WTC11 (cell line): ENCODE data around the gene ERC1. TPM values are rescaled to one million over a fixed set of nuclear protein-coding genes. Genes with fewer than 3 reads are reported as not detected.
"Not testable (repeated sequence)": the region's sequence is repeated elsewhere in the genome, so short reads cannot be mapped to it uniquely, and the experiment has no call there.

Source experiments
- ATAC-seq: fragments of 200-7000 bp; cut with Tn5 transposase; 2 replicates; pipeline ENCODE4 v1.10.0; 2021; ENCODE audit warnings: mild to moderate bottlenecking, moderate library complexity
- CTCF ChIA-PET: fragments of 300-600 bp; sonication (Branson Sonifier 250); formaldehyde crosslinking; loops from one replicate; lab custom pipeline; 2021; ENCODE audit warnings: antibody characterized with exemption; lab: Charles Lee
- POLR2A ChIA-PET: fragments of 350-600 bp; sonication (Branson Sonifier 250); formaldehyde crosslinking; loops from one replicate; lab custom pipeline; 2021; ENCODE audit warnings: antibody characterized with exemption; lab: Charles Lee
- DNase-seq: peaks from one replicate; pipeline ENCODE4 v3.0.0; 2021; ENCODE audit warnings: low spot score
- H3K27ac Mint-ChIP-seq: 2 replicates; pipeline ENCODE4 v1.8.0; 2021; ENCODE audit warnings: mixed read lengths
- H3K27me3 Mint-ChIP-seq: 2 replicates; pipeline ENCODE4 v1.8.0; 2021; ENCODE audit warnings: low read depth, mild to moderate bottlenecking, moderate library complexity, mixed read lengths
- H3K36me3 Mint-ChIP-seq: 2 replicates; pipeline ENCODE4 v1.8.0; 2021; ENCODE audit warnings: mixed read lengths
- H3K4me1 Mint-ChIP-seq: 2 replicates; pipeline ENCODE4 v1.8.0; 2022; ENCODE audit warnings: mixed read lengths
- H3K4me3 Mint-ChIP-seq: 2 replicates; pipeline ENCODE4 v1.8.0; 2021; ENCODE audit warnings: mild to moderate bottlenecking, moderate library complexity, mixed read lengths
- H3K9me3 Mint-ChIP-seq: 2 replicates; pipeline ENCODE4 v1.8.0; 2021; ENCODE audit warnings: mixed read lengths
- ATF6 ChIP-seq: sonication (generic); formaldehyde crosslinking; IDR thresholded peaks from 2 replicates; pipeline ENCODE4 v1.8.1; 2023; ENCODE audit warnings: mild to moderate bottlenecking, missing genetic modification reagents
- CBFB ChIP-seq: sonication (generic); formaldehyde crosslinking; IDR thresholded peaks from 2 replicates; pipeline ENCODE4 v1.8.1; 2022; ENCODE audit warnings: mild to moderate bottlenecking, low read depth, missing genetic modification reagents
- CREB1 ChIP-seq: sonication (generic); formaldehyde crosslinking; IDR thresholded peaks from 2 replicates; pipeline ENCODE4 v1.8.0; 2023; ENCODE audit warnings: mild to moderate bottlenecking, missing genetic modification reagents
- CREM ChIP-seq: sonication (generic); formaldehyde crosslinking; IDR thresholded peaks from 2 replicates; pipeline ENCODE4 v1.8.1; 2022; ENCODE audit warnings: mild to moderate bottlenecking, missing genetic modification reagents, moderate library complexity
- ELF4 ChIP-seq: sonication (generic); formaldehyde crosslinking; IDR thresholded peaks from 2 replicates; pipeline ENCODE4 v1.8.1; 2022; ENCODE audit warnings: low read depth, mild to moderate bottlenecking, moderate library complexity, missing genetic modification reagents
- EMX1 ChIP-seq: fragments of 250-450 bp; sonication (Bioruptor Pico); IDR thresholded peaks from 2 replicates; pipeline ENCODE4 v1.8.0; 2021; ENCODE audit warnings: mild to moderate bottlenecking
- ESRRA ChIP-seq: sonication (generic); formaldehyde crosslinking; IDR thresholded peaks from 2 replicates; pipeline ENCODE4 v1.8.1; 2022; ENCODE audit warnings: mild to moderate bottlenecking, missing genetic modification reagents, borderline replicate concordance
- GABPB1 ChIP-seq: sonication (generic); formaldehyde crosslinking; IDR thresholded peaks from 2 replicates; pipeline ENCODE4 v1.8.1; 2023; ENCODE audit warnings: mild to moderate bottlenecking, missing genetic modification reagents
- GRHL2 ChIP-seq: fragments of 250-450 bp; sonication (Bioruptor Pico); IDR thresholded peaks from 2 replicates; pipeline ENCODE4 v1.8.0; 2022; ENCODE audit warnings: mild to moderate bottlenecking, moderate library complexity; ENCODE audit not compliant: insufficient replicate concordance, severe bottlenecking
- NFATC4 ChIP-seq: fragments of 250-450 bp; sonication (Bioruptor Pico); IDR thresholded peaks from 2 replicates; pipeline ENCODE4 v1.9.0; 2021; ENCODE audit warnings: mild to moderate bottlenecking
- NFE2L1 ChIP-seq: sonication (generic); formaldehyde crosslinking; IDR thresholded peaks from 2 replicates; pipeline ENCODE4 v1.8.1; 2023; ENCODE audit warnings: missing genetic modification reagents
- RELA ChIP-seq: sonication (generic); formaldehyde crosslinking; IDR thresholded peaks from 2 replicates; pipeline ENCODE4 v1.8.1; 2022; ENCODE audit warnings: missing genetic modification reagents, mild to moderate bottlenecking, borderline replicate concordance
- SP1 ChIP-seq: sonication (generic); formaldehyde crosslinking; conservative IDR thresholded peaks from 2 replicates; pipeline ENCODE4 v1.8.1; 2022; ENCODE audit warnings: missing genetic modification reagents
- TEAD1 ChIP-seq: sonication (generic); formaldehyde crosslinking; IDR thresholded peaks from 2 replicates; pipeline ENCODE4 v1.8.0; 2022; ENCODE audit warnings: mild to moderate bottlenecking, missing genetic modification reagents
- TP53 ChIP-seq: sonication (generic); formaldehyde crosslinking; IDR thresholded peaks from 2 replicates; pipeline ENCODE4 v1.8.1; 2023; ENCODE audit warnings: mild to moderate bottlenecking, missing genetic modification reagents
- ZBTB21 ChIP-seq: sonication (generic); formaldehyde crosslinking; IDR thresholded peaks from 2 replicates; pipeline ENCODE4 v1.8.1; 2023; ENCODE audit warnings: mild to moderate bottlenecking, missing genetic modification reagents, borderline replicate concordance
- ZNF138 ChIP-seq: sonication (generic); formaldehyde crosslinking; conservative IDR thresholded peaks from 2 replicates; pipeline ENCODE4 v1.8.1; 2022; ENCODE audit warnings: mild to moderate bottlenecking, moderate library complexity, missing genetic modification reagents
- ZNF396 ChIP-seq: fragments of 250-450 bp; sonication (Bioruptor Pico); IDR thresholded peaks from 2 replicates; pipeline ENCODE4 v1.8.0; 2021; ENCODE audit warnings: mild to moderate bottlenecking, moderate library complexity, borderline replicate concordance
- total RNA-seq: library from RNA; stranded (reverse); gene quantifications from 3 replicates; pipeline ENCODE4 v1.2.3, GENCODE V29; 2021
- TF ChIP-seq, protein P1 (sequence below): fragments of 250-450 bp; sonication (Bioruptor Pico); conservative IDR thresholded peaks from 2 replicates; pipeline ENCODE4 v1.9.0; 2021; ENCODE audit warnings: mild to moderate bottlenecking
- TF ChIP-seq, protein P2 (sequence below): sonication (generic); formaldehyde crosslinking; IDR thresholded peaks from 2 replicates; pipeline ENCODE4 v1.8.0; 2022; ENCODE audit warnings: mild to moderate bottlenecking, missing genetic modification reagents
- TF ChIP-seq, protein P3 (sequence below): sonication (generic); formaldehyde crosslinking; IDR thresholded peaks from 2 replicates; pipeline ENCODE4 v1.8.0; 2023; ENCODE audit warnings: missing genetic modification reagents, mild to moderate bottlenecking, borderline replicate concordance

ERC1 gene
- total RNA-seq, 1 experiment from 2014 or later = 47.5 TPM

DNA sequence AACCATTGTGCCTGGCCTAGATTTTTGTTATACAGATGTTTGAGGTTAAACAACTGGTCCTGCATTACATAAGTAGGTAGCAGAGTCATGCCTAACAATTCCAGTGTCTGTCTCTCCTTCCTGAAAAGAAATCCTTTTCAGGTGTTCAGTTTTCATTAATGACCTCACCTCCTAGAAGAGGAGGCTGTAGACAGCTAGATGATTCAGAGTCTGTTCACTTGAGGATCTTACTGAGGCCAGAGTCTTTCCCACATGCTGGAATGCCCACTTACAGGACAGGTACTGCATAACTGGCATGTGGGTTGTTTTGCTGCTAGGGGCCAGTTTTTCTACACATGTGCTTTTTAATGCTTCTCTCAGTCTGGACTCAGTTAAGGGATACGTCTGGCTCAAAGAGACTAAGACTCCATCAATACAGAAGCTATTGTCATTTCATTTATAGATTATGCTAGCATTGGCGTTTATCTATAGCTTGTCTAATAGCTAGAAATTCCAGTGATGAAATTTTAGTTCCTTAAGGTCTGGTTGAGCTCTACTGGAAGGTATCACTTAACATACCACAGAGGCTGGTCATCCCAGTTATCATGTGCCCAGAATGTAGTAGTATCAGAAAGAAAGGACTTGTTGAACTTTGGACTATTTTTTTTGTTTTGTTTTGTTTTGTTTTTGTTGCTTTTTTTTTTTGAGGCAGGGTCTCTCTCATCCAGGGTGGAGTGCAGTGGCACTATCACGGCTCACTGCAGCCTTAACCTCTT, 206.4 kb downstream of the ERC1 start:
- DNase-seq = no peak
- H3K4me3 Mint-ChIP-seq = no peak overlapping the region
- TF ChIP-seq ATF6 = no peak
- TF ChIP-seq ZNF396 (CRISPR knock-in tag) = no peak
- TF ChIP-seq, all 79 proteins: peak for 0
- Mint-ChIP-seq H3K27ac (no peak overlapping the region), H3K27me3 (no peaks in the 10 kb centered on the region), H3K4me1 (peaks cover 15% of the 10 kb centered on the region), H3K36me3 (peaks cover 41% of the 10 kb centered on the region), H3K9me3 (peaks cover 27% of the 10 kb centered on the region)
- no peak for ATAC-seq
- POLR2A ChIA-PET = interaction anchor here (0.6 kb wide), 1 partner anchor 290 kb away, joined by 4 read pairs; no protein-coding TSS in a partner anchor
- CTCF ChIA-PET = no interaction called here

GRCh38 chr12:1198854-1199253, 207.8 kb downstream of the ERC1 start:
- H3K9me3 Mint-ChIP-seq = peaks cover 27% of the 10 kb centered on the region
- H3K27me3 Mint-ChIP-seq, ATAC-seq, CTCF ChIA-PET, DNase-seq, POLR2A ChIA-PET, H3K27ac Mint-ChIP-seq, H3K4me3 Mint-ChIP-seq: not testable (repeated sequence)
- H3K4me1 Mint-ChIP-seq = peaks cover 14% of the 10 kb centered on the region
- peaks cover 41% of the 10 kb centered on the region for H3K36me3 Mint-ChIP-seq

GRCh38 chr12:1199700-1200099, 208.7 kb downstream of the ERC1 start:
- Mint-ChIP-seq H3K9me3 (peaks cover 27% of the 10 kb centered on the region), H3K27ac (no peak overlapping the region), H3K36me3 (peaks cover 37% of the 10 kb centered on the region), H3K4me1 (peaks cover 14% of the 10 kb centered on the region), H3K27me3 (no peaks in the 10 kb centered on the region), H3K4me3 (no peak overlapping the region)
- ChIA-PET CTCF (no interaction called here), POLR2A (no interaction called here)
- ATAC-seq = no peak
- TF ChIP-seq, protein P1, sequence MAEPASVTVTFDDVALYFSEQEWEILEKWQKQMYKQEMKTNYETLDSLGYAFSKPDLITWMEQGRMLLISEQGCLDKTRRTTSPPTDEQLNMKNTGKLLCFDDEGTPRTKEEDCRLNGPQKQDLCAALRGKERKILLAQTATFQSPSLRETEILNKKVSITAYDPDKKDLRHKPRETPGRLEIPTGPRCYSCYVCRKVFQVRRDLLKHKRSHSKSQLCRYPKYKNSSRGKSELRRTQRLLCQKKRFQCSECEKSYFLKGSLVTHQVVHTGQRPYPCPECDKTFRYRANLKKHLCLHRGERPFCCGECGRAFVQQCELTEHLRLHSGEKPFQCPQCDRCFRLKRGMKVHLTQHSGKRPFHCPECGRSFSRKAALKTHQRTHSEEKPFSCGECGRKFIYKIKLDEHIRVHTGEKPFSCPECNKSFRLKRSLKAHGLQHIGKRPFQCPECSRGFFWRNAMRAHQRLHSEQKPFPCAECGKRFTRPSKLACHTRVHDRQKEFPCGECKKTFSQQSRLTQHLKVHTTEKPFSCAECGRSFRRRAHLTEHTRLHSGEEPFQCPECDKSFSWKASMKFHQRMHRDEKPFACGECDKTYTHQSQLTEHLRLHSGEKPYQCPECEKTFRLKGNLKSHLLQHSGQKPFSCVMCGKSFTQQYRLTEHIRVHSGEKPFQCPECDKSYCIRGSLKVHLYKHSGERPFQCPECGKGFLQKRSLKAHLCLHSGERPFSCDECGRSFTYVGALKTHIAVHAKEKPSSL (CRISPR knock-in tag) = no peak
- no peak for TF ChIP-seq GABPB1 (CRISPR knock-in tag)
- TF ChIP-seq TP53 = no peak
- no peak for TF ChIP-seq ZBTB21 (CRISPR knock-in tag)
- TF ChIP-seq CREM (CRISPR knock-in tag) = no peak
- no peak for TF ChIP-seq EMX1 (CRISPR knock-in tag)
- TF ChIP-seq RELA (CRISPR knock-in tag) = no peak
- TF ChIP-seq CREB1 (CRISPR knock-in tag) = no peak
- TF ChIP-seq ZNF138 (CRISPR knock-in tag) = no peak
- TF ChIP-seq, protein P2, sequence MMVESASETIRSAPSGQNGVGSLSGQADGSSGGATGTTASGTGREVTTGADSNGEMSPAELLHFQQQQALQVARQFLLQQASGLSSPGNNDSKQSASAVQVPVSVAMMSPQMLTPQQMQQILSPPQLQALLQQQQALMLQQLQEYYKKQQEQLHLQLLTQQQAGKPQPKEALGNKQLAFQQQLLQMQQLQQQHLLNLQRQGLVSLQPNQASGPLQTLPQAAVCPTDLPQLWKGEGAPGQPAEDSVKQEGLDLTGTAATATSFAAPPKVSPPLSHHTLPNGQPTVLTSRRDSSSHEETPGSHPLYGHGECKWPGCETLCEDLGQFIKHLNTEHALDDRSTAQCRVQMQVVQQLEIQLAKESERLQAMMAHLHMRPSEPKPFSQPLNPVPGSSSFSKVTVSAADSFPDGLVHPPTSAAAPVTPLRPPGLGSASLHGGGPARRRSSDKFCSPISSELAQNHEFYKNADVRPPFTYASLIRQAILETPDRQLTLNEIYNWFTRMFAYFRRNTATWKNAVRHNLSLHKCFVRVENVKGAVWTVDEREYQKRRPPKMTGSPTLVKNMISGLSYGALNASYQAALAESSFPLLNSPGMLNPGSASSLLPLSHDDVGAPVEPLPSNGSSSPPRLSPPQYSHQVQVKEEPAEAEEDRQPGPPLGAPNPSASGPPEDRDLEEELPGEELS = no peak
- TF ChIP-seq ELF4 (CRISPR knock-in tag) = no peak
- no peak for TF ChIP-seq NFE2L1
- TF ChIP-seq, protein P3, sequence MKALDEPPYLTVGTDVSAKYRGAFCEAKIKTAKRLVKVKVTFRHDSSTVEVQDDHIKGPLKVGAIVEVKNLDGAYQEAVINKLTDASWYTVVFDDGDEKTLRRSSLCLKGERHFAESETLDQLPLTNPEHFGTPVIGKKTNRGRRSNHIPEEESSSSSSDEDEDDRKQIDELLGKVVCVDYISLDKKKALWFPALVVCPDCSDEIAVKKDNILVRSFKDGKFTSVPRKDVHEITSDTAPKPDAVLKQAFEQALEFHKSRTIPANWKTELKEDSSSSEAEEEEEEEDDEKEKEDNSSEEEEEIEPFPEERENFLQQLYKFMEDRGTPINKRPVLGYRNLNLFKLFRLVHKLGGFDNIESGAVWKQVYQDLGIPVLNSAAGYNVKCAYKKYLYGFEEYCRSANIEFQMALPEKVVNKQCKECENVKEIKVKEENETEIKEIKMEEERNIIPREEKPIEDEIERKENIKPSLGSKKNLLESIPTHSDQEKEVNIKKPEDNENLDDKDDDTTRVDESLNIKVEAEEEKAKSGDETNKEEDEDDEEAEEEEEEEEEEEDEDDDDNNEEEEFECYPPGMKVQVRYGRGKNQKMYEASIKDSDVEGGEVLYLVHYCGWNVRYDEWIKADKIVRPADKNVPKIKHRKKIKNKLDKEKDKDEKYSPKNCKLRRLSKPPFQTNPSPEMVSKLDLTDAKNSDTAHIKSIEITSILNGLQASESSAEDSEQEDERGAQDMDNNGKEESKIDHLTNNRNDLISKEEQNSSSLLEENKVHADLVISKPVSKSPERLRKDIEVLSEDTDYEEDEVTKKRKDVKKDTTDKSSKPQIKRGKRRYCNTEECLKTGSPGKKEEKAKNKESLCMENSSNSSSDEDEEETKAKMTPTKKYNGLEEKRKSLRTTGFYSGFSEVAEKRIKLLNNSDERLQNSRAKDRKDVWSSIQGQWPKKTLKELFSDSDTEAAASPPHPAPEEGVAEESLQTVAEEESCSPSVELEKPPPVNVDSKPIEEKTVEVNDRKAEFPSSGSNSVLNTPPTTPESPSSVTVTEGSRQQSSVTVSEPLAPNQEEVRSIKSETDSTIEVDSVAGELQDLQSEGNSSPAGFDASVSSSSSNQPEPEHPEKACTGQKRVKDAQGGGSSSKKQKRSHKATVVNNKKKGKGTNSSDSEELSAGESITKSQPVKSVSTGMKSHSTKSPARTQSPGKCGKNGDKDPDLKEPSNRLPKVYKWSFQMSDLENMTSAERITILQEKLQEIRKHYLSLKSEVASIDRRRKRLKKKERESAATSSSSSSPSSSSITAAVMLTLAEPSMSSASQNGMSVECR = no peak
- no peak for TF ChIP-seq NFATC4 (CRISPR knock-in tag)
- TF ChIP-seq SP1 = no peak
- no peak for TF ChIP-seq GRHL2 (CRISPR knock-in tag)
- TF ChIP-seq TEAD1 (CRISPR knock-in tag) = no peak
- TF ChIP-seq ESRRA = no peak
- no peak for TF ChIP-seq CBFB
- DNase-seq = no peak
